HG02870 (cell line): ENCODE measurements around the gene MPHOSPH10.
"Not testable (repeated sequence)": the region's sequence is repeated elsewhere in the genome, so short reads cannot be mapped to it uniquely, and the experiment has no call there.

Experiments
- ATAC-seq: cut with Tn5 transposase; IDR thresholded peaks from one replicate; pipeline ENCODE4 v1.9.1; 2021; ENCODE audit warnings: mild to moderate bottlenecking, moderate library complexity; ENCODE audit not compliant: unreplicated experiment

The MPHOSPH10 gene

DNA sequence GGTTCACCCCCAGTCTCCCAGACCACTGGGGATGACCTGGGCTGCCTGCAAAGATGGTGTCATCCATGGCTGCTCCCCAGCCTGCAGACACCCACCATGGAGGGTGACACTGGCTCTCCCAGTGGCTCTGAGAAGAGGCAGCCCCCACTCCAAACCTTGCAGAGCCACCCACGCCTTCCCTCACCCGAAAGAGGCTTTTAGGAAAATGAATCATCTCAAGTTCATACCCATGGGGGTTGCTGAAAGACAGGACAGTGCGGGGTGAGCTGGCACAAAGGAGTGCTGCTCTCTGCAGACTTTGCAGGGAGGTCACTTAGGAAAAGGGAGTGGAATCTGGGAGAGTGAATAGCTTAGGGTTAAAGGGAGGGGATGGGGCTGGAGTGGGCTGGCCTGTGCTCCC lies 36.4 kb downstream of the MPHOSPH10 start:
- ATAC-seq = no peak

GRCh38 chr2:71173096-71173495 lies 42.7 kb downstream of the MPHOSPH10 start:
- ATAC-seq = no peak

- no peak for ATAC-seq
Observed at GRCh38 chr2:71174207-71174606, 43.8 kb downstream of the MPHOSPH10 start.

GRCh38 chr2:71178836-71179235 lies 48.4 kb downstream of the MPHOSPH10 start:
- not testable (repeated sequence) for ATAC-seq

GRCh38 chr2:71181316-71181715 lies 50.9 kb downstream of the MPHOSPH10 start:
- no peak for ATAC-seq

GRCh38 chr2:71183306-71184115 lies 53.1 kb downstream of the MPHOSPH10 start:
- ATAC-seq = not testable (repeated sequence)

DNA sequence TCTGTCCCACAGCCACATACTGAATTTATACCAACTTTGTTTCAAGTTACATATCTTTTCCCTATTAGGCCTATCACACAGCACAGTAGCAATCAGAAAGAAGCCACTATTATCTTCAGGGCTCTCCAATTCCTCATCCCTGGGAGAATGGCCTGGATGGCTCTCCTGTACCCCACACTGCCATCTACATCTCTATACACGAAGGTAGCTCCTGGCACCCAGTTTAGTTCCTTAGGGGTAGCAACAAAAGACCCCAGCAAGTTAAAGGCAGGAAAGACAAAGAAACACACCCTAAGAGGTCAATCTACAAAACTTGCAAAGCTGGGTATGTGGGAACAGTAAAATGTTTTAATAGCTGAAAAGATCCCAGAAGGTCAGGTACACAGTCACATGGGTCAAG lies 56.5 kb downstream of the MPHOSPH10 start:
- ATAC-seq = no peak

- no peak for ATAC-seq
Observed at GRCh38 chr2:71187589-71187988, 57.2 kb downstream of the MPHOSPH10 start.

- no peak for ATAC-seq
Observed at GRCh38 chr2:71190656-71191569, 60.5 kb downstream of the MPHOSPH10 start.

DNA sequence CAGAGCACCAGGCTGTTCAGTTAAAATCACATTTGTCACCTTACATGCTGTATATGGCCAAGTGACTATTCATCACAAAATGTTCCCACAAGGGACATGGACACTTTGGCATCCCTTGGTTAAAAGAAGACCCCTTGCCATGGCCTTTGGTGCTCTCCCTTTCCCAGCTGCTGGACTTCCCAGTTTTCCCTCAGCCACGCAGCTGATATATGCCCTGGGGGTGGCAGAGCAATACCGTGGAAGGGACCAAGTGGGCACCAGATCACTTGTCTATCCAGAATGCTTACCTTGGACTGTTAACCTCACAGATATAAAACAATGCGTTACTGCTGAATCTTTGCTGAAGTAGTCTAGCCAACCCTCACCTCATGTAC lies 61.1 kb downstream of the MPHOSPH10 start:
- ATAC-seq = no peak
